ENCODE data around the gene ZMYND8. TPM values are rescaled to one million over a fixed set of nuclear protein-coding genes. Genes with fewer than 3 reads are reported as not detected.
A peak's percentile ranks its signal among the peaks of the same experiment; 100 is the strongest.

The ZMYND8 gene
- total RNA-seq, 4 donors from 2014 or later: 33.3 to 46.7 (median 39.2) TPM

DNA sequence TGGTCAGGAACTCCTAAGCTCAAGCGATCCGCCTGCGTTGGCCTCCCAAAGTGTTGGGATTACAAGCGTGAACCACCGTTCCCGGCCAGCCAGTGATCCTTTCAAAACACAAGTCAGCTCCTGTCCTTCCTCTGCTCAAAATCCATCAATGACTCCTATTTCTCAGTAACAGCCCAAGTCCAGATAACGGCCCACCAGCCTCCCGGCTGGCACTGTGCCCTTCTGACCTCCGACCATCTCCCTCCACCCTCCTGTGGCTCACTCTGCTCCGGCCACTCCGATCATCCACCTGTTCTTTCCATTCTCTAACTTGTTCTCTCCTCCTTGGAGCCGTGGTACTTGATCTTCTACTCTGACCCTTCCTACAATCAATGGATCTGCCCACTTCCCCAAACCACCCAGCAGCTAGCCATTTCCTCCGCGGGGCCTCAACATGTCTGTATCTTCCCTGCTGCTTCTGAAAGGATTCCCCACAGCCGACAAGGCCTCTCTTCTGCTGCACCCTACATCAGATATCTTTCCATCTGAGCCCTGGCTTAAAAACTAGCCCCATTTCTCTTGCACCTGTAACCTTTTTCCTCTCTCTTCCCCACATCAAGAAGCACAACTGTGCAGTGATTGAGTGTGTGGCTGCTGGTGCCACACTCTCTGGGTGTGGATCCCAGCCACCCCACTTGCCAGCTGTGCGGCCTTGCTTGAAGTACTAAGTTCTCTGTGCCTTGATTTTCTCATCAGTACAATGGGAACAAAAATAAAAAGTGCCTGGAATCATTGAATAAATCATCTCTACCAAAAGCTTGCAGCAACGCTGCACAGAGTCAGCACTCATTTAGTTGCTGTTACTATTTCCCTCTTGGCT, 6.1 kb upstream of the ZMYND8 start:
- no peak for TF ChIP-seq CTCF (IDR thresholded peaks at IDR 0.05; ENCODE audit: low read depth)

DNA sequence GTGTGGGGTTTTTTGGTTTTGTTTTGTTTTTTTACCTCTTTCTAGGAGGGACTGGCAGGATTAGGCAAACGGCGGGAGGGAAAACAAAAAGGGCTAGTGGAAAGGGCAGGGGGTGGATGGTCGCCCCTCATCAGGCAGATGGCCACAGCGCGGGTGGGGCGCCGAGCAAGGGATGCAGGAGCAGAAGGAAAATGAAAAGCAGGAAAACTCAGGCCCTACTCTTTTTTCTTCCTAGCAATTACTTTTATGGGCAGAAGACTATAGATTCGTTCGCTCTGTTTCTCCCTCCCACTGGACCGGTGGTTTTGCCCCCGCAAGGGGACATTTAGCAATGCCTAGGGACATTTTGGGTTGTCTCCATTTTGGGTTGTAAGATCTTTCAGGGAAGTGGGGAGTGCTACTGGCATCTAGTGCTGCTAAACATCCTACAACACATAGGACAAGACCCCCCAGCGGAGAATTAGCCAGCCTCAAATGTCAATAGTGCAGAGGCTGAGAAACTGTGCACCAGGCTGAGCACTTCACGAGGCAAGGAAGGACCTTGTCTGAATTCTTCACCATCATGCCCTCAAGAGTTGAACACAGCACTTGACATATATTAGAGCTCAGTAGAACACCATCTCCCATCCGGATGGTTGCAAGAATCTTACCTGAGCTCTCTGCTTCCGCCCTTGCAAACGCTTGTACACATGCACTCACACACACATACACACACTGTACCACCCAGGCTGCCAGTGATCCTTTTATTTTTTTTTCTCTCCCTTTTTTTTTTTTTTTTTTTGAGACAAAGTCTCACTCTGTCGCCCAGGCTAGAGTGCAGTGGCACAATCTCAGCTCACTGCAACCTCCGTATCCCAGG, 4.8 kb upstream of the ZMYND8 start:
- TF ChIP-seq CTCF (IDR thresholded peaks at IDR 0.05; ENCODE audit: low read depth): no peak

GRCh38 chr20:47360297-47361056, 4.0 kb upstream of the ZMYND8 start:
- no peak for TF ChIP-seq CTCF (IDR thresholded peaks at IDR 0.05; ENCODE audit: low read depth)

DNA sequence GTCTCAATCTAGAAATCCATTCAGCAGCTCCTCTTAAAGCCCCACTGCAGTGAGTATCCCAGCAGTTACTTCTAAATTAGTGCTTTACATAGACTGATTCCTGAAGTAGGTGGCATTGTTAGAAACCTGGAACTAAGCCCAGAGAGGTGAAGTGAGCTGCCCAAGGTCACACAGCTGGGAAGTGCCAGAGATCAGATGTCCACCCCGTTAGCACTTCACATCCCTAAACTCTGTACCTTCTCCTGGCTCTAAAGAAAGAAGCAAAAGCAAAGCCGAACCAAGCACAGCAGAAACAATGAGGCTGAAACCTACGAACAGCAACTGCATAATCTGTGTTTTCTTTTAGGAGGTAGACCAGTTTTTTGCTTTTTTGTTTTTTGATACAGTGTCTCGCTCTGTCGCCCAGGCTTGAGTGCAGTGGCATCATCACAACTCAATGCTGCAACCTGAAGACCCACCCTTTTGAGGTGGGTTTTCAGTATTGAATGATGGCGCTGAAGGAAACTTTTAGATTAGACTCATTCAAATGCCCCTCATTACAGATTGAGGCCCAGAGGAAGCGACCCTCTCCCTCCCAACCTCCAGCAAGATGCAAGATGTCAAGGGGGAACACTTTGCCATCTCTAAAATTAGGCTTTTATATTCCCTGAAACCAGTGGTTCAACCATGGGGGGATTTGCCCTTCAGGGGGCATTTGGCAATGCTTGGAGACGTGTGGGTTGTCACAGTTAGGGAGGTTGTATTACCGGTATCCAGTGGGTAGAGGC, 3.2 kb upstream of the ZMYND8 start:
- TF ChIP-seq CTCF (IDR thresholded peaks at IDR 0.05; ENCODE audit: low read depth): peak; percentile 37

DNA sequence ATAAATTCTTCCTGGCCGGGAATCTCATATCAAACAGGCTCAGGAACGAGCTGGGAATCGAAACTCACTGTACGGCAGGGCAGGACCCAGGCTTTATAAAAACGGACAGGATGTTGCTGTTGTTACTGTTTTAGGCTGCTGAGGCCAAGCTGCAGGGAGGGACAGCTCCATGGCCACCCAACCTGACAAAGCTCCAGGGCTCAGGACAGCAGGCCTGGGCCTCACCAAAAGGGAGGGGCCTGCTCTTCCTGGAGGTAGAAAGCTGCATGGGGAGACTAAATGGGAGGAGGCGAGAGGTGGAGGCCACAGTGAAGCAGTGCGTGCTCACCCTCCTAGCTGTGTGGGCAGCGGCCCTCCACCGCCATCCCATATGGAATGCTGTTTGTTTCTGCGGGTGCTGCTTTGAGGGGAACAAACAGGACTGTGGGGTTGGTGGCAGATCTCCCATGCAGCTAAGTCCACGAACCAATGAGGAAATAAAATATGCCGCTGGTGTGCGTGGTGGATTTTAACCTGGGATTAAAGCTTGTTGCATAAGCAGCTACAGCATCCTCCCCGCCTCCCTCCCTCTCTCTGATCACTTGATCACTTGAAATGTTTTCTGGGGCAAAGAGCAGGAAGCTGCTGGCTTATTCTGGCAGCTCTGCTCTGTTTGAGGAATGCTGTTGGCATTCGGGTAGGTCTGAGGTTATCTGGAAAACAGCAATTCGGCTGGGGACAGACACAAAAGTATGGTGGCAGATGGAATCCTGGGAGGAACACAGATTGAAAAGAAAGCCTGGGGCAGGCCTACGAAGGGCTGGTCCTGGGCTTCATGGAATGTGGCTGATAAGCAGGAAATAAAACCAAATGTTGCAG, 2.4 kb upstream of the ZMYND8 start:
- TF ChIP-seq CTCF (IDR thresholded peaks at IDR 0.05; ENCODE audit: low read depth): peak; percentile 34

- peak; percentile 39 for TF ChIP-seq CTCF (IDR thresholded peaks at IDR 0.05; ENCODE audit: low read depth)
Observed at GRCh38 chr20:47358039-47358671, 1.7 kb upstream of the ZMYND8 start.
